Gastroesophageal sphincter (tissue), 3 donors: Measurements from ENCODE around the gene LATS2.

Experiments used
- CTCF ChIP-seq, 4 experiments: fragments of 200-600 bp in 2 of 4; fragments of 450-650 bp in 2 of 4; sonication (generic) in 1 of 4; IDR thresholded peaks; one replicate each; pipeline ENCODE4 v1.5.1; 2017 to 2019; ENCODE audit warnings: antibody characterized with exemption in 4 of 4, mild to moderate bottlenecking in 2 of 4, moderate library complexity in 2 of 4
- POLR2A ChIP-seq, 2 donors: fragments of 450-650 bp; IDR thresholded peaks; one replicate each; pipeline ENCODE4 v1.6.1; 2017; ENCODE audit warnings: antibody characterized with exemption in 2 of 2, mild to moderate bottlenecking in 2 of 2, moderate library complexity in 1 of 2

- TF ChIP-seq CTCF (IDR thresholded peaks at IDR 0.05) (no peak), POLR2A (IDR thresholded peaks at IDR 0.05) (no peak)
Measured at GRCh38 chr13:21015284-21015683, 46.1 kb downstream of the LATS2 start.
